GM21515 (cell line): Measurements from ENCODE around the gene ENC1.
"Not testable (repeated sequence)": the region's sequence is repeated elsewhere in the genome, so short reads cannot be mapped to it uniquely, and the experiment has no call there.

Experiments
- ATAC-seq: cut with Tn5 transposase; IDR thresholded peaks from one replicate; pipeline ENCODE4 v1.9.1; 2021; ENCODE audit not compliant: unreplicated experiment

The ENC1 gene, protein sequence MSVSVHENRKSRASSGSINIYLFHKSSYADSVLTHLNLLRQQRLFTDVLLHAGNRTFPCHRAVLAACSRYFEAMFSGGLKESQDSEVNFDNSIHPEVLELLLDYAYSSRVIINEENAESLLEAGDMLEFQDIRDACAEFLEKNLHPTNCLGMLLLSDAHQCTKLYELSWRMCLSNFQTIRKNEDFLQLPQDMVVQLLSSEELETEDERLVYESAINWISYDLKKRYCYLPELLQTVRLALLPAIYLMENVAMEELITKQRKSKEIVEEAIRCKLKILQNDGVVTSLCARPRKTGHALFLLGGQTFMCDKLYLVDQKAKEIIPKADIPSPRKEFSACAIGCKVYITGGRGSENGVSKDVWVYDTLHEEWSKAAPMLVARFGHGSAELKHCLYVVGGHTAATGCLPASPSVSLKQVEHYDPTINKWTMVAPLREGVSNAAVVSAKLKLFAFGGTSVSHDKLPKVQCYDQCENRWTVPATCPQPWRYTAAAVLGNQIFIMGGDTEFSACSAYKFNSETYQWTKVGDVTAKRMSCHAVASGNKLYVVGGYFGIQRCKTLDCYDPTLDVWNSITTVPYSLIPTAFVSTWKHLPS

DNA sequence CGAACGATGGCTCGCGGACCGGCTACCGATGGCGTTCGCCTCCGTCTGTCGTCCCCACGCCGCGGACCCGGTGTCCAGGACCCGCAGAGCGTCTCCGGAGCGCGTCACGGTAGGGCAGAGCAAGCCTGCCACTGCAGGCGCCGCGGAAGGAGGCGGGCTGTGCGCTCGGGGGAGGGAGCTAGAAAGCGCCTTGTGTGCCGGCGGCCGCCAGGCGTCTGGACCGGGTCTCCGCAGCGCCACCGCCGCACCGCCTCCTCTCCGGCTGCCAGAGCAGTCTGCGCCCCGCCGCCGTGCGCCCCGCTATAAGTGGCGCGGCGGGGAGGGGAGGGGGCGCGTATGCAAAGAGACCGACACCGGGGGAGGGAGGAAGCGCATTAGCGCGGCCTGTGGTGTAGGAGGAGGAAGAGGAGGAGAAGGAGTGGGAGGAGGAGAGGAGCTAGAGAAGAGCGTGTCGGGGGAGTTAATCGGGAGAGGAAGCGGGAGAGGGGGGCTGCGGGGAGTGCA, at the start of gene ENC1:
Gene ENC1, minus strand, starts transcription at position 279 of the 504 bp plus-strand sequence. CDS start 4,243 bp downstream, outside the sequence.
- ATAC-seq, result peak; percentile 72

DNA sequence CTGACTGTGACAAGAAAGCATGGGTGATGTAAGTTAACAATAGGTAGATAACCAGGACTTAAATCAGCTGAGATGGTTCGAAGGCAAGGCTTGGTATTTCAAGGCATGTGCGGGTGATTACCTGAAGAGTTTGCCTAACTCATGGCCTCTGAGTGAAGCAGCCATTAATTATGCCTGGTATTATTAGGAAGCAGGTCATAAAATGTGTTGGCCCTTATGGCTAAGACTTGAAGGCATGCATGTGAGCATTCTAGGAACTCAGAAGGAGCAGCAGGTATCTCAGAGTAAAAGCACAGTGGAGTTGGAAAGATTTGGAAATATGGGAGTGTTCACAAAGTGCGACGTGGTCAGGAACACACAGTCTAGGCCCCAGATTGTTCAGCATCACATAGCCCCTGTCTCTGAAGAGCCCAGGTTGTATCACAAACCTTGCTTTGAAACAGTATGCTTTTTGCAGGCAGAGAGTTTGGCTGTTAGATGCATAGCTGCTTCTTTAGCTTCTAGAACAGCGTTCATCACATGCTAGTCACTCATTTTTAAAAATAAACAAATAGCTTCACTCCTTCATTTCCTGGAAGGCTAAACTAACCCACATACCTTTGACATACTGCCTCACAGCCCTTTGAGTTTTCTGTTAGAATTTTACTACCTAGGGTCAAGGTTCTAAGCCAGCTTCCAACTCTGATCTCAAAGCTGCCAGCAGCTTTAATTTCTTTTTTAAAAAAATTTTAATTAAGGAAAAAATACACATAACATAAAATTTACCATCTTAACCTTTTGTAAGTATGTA, 46.6 kb upstream of the ENC1 start:
- no peak for ATAC-seq

DNA sequence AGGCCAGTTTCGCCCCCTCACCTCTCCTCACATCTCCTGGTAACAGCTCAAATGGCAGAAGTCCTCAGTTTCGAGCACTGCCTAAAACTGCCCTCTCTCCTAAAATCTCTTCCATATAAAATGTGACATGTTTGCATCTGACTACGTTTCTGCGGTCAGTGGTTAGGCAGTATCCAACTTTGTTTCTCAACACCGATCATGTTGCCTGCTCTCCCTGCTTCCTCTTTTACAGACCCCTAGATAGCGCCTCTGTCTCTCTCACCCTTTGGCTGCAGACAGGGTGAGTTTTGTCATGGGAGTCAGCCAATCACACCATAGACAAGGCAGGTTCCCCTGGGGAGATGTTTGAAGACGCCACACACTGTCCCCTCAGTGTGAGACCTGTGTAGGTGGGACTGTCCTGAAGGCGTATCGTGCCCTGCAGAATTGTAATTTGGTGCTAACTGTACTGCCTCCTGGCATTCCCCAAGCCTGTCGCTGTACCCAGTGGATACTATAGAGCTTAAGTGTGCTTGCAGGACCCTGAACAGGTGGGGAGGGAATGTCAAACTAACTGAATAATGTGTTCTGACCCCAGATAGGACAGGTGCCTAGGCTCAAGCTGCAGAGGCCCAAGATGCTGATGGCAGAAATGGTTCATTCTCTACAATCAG, 45.6 kb upstream of the ENC1 start:
- peak; percentile 51 for ATAC-seq

DNA sequence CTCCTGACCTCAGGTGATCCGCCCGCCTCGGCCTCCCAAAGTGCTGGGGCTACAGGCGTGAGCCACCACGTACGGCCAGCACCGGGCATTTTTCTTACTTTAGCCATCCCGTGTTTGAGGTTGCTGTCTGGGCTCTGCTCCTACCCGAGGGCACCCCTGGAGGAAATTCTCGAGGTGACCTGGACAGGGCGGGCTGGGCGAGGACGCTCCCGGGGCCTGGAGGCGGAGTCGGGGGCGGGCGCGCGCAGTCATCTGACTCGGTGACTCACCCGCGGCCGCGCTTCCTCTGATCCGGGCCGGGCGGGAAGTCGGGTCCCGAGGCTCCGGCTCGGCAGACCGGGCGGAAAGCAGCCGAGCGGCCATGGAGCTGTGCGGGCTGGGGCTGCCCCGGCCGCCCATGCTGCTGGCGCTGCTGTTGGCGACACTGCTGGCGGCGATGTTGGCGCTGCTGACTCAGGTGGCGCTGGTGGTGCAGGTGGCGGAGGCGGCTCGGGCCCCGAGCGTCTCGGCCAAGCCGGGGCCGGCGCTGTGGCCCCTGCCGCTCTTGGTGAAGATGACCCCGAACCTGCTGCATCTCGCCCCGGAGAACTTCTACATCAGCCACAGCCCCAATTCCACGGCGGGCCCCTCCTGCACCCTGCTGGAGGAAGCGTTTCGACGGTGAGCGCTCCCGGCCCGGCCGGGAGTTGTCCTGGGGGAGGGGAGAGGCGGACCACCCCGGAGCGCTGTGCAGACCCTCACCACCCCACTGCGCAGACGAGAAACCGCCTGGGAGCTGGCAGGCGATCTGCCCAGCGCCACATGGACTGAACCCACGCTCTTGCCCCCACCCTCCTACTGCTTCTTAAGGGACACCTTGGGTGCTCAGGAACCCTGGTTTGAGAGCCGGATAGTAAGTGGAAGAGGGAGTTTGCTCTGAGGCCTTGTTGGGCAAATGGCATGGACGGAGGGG, 44.6 kb upstream of the ENC1 start, which contains the start of gene HEXB:
Gene HEXB, plus strand, starts transcription at position 334 of the 952 bp plus-strand sequence. Its CDS starts 28 bp downstream, at position 362.
- ATAC-seq, result peak; percentile 80

DNA sequence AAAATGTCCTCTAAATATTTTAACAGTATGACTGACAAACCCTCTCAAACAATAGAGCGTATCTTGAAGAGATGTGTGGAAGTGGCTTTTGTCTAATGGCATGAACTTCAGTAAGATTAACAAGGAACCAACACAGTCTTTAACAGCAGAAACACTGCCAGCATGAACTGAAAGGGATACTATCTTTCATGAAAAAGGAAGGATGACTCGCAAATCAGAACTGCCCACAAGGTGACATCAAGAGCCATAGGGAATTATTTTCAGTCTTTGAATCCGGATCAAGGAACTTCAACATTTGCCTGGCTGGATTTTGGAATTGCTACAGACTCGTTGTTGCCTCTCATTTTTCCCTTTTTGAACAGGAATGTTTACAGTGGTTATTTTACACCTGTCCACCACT, 39.4 kb upstream of the ENC1 start:
- no peak for ATAC-seq

DNA sequence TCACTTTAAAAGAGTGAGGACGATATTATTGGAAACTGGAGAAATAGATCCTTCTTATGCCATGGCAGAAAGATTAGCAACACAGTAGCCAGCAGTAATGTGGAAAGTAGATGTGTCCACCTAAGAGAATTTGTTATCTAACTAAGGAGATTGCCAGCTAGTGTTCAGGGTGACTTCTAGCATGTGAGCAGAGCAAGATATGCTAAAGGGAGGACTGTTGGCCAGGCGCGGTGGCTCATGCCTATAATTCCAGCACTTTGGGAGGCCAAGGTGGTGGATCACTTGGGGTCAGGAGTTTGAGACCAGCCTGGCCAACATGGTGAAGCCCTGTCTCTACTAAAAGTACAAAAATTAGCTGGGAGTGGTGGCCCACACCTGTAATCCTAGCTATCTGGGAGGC, 38.8 kb upstream of the ENC1 start:
- not testable (repeated sequence) for ATAC-seq

DNA sequence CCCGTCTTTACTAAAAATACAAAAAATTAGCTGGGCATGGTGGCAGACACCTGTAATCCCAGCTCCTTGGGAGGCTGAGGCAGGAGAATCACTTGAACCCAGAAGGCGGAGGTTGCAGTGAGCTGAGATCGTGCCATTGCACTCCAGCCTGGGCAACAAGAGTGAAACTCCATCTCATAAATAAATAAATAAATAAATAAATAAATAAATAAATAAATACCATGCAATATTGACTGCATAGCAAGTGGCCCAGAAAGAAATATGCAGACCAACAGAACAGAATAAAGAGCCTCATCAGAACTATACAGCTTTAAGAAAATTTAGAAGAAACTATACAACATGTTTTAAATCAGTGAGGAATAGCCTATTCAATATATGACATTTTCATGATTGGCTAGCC, 37.6 kb upstream of the ENC1 start:
- ATAC-seq, result not testable (repeated sequence)

DNA sequence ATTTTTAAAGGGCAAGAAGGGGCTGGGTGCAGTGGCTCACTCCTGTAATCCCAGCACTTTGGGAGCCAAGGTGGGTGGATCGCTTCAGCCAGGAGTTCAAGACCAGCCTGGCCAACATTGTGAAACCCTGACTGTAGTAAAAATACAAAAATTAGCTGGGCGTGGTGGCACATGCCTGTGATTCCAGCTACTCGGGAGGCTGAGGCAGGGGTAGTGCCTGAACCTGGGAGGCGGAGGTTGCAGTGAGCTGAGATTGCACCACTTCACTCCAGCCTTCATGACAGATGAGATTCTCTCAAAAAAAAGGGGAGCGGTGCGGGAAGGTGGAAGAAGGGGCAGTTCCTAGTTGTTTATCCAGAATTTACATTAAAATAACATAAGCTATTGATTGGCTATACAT, 35.9 kb upstream of the ENC1 start:
- ATAC-seq, result not testable (repeated sequence)

DNA sequence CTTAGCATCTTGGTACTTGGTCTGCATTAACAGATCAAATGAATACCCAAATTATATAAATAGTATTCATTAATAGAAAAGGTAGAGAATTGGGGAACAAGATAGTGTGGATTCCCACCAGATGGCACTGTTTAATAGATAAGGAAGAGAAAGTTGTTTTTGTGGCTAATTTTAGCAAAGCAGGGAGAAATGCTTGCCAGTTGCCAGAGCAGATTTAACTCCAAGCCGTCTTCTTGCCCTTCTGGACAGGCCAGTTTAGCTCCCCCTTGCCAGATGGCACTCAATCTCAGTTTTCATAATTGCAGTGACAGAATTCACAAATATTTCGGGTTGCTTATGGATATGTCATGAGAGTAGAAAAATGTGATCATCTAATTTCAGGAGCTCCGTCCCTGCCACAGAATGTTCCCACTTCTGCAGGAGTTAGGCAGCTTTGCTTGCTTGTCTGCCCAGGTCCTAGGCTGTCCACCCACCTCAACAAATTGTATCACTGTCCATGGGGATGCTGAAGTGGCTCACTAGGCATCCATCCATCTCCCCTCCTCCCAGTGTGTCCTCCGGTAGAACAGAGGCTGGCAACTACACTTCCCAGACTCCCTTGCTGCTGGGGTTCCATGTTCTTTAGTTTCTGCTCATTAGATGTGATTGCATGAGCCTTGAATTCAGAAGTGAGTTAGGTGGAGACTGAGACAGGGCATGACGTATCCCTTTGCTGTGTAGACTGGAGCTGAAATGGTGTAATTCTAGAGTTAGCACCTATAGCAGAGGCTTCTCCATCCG, 32.7 kb upstream of the ENC1 start:
- ATAC-seq, result no peak

DNA sequence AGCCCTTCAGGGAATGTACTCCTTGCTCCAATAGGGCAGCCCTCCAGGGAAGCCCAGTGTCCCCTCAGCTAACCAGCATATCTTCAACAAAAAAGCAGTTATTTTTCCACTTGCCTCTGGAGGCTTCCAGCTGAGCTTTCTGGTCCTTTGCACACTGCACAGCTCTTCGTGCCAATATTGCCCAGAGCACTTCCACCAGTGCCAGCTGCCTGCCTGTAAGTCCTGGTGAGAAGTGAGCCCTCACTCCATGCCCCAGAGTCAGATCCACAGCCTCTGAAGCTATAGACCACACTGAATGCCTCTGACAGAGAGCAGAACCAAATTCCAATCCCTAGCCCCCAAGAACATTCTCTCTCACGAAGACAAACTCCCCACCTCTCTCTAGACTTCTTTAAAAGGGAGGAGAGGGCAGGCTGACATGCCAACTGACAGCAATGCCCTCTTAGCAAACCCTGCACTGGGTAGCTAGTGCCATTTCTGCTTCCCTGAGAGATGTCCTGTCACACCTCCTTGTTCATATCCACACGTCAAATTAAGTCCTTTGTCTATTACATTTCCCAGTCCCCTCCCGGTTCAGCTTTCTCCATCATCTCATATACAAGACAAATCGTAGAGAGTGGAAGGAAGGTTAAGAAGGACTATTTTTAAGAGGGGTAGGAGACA, 31.8 kb upstream of the ENC1 start:
- ATAC-seq, result no peak

DNA sequence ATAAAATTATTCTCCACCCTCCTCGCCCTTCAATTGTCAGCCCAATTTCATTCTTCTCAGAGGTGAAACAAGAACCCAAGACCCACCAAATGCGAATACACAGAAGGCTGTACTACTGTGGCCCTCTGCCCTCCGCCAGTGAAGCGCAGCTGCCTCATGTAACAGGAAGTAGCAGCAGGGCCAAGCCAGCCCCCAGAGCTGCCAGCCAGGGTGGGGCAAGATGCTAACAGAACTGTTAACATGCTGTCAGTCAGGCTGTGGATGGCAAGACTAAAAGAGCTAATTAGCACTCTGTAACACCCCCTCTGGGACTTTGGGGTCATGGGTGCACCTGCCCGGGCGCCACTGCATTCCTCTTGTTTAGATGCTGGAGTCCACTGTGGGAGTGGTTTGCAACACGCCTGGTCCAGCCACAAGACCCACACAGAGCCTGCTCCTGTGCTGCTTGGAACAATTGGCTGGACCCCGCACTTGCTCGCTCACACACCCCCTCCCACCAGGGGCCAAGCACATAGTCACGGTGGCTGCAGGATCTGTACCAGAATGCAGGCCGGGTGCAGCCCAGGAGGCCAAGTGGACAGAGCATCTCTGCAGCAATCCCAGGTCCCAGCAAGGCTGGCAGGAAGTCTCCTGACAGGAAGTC, 30.0 kb upstream of the ENC1 start:
- ATAC-seq, result no peak

DNA sequence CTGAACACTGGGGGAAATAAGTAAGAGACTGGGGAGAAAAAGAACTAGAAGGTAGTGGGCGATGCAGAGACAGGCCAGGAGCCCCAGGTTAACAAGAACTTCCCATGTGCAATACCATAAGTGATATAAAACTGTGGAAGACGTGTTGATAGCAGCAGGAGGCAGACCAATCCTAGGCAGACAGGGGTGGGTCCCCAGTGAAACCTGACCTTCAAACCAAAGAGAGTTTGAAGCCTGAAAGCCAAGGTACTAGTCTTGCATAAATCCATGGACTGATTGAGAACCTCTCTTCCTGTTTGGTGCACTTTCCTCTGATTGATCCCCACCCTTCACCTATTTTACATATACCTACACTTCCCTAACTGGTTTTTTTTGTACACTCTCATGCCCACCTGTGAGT, 29.3 kb upstream of the ENC1 start:
- no peak for ATAC-seq

DNA sequence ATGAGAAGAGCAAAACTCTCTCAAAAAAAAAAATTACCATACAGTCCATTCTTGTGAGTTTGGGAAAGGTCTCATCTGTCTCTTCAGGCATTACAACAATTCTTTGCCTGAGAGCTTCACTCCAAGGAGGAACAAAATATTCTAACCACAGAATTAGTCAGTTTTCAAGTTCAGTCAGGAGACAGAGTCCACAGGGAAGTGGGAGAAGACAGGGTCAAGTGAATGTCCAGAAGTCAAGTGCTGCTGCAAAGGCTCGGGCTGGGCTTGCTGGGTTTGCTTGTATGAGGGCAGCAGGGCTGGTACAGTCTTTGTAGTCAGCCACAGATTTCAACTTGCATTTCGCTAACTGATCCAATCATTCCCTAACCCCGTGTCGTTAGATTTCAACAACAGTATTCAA, 26.9 kb upstream of the ENC1 start:
- ATAC-seq, result no peak

DNA sequence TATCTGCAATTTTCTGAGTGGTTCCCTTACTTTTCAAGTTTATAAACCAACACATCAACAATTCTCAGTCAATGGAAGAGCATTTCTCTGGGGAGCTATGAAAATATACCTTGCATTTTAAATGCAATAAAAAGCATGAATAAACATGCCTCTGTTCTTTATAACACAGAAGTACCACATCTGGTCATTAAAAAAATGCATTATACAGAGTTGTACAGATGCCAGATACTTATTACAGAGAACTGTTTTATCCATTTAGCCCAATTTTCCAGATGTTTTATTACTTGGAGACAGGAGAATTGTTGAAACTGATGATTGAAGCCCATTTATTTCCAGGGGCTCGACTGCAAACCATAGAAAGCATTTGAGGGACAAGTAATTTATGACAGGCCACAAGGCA, 25.3 kb upstream of the ENC1 start:
- ATAC-seq, result no peak

DNA sequence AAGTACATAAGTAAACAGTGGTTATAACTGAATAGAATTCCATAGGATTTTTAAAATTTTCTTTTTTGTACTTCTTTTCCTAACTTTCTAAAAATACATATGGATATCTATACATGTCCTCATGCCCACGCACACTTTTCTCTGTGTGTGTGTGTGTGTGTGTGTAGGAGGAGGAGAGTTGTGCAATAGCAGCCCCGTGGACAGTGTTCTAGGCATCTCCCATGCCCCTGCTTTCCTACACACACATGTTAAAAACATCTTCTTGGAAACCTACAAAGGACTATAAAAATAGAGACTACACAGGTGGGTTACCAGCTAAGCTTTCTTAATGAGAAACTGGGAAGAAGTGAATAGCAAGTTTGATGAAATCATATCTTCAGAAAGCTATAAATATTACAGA, 24.7 kb upstream of the ENC1 start:
- ATAC-seq, result no peak

DNA sequence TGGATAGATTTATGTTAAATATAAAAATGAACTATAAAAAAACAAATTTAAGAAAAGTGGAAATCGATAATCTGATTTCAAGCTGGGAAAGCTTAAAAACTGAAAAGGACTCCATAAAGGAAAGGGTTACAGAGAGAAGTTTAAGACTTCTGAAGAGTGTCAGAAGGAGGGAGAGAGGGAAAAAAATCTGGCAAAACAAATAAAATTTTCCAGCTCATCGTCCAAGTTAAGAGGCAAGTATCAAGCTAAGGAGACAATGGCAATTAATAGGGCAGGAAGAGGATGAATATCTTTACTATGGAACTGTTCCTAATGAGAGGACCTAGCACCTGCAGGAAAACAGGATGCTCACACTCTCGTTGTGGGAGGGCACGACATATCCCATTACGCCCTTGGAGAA, 24.0 kb upstream of the ENC1 start:
- ATAC-seq, result no peak

DNA sequence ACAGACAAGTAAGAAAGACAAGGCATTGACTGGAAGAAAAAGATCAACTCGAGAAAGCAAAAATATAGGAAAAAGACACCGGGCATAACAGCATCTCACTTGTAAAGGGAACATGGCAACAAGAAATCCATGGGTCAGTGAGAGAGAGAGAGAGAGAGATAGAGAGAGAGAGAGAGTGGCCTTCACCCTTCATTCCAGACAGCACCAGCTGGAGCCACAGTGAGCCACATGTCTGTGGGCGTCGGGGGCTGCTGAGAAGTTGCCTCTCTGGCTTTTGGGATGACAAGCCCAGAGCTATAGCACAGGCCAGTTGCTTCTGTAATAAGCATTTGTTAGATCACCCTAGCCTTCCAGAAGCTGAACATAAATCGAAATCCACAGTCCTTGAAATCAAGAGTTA, 20.3 kb upstream of the ENC1 start:
- no peak for ATAC-seq

DNA sequence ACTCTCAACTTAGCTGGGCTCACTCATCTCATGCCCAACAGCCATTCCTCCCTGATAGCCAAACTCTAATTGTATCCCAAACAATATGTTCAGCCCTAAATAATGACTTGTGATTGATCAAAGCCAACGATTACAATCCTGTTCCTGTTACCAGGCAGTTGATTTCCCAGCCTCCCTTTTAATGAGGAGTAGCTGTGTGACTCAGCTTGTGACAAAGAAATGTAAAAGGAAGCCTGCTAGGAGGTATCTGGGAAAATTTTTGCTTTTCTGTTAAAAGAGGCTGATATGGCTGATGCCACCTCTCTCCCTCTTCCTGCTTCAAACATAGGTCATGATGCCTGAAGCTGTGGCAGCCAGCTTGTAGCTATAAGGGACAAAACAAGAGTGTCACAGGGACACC, 19.6 kb upstream of the ENC1 start:
- ATAC-seq, result no peak
